Activated CD8-positive, alpha-beta memory T cell treated with anti-CD3 and anti-CD28 coated beads for 24 hours (primary cell): Measurements from ENCODE around the gene SYNM.
"Not testable (repeated sequence)": the region's sequence is repeated elsewhere in the genome, so short reads cannot be mapped to it uniquely, and the experiment has no call there.

ENCODE experiments used
- DNase-seq: peaks from one replicate; pipeline ENCODE4 v3.0.0-alpha.2; 2020

SYNM gene

DNA sequence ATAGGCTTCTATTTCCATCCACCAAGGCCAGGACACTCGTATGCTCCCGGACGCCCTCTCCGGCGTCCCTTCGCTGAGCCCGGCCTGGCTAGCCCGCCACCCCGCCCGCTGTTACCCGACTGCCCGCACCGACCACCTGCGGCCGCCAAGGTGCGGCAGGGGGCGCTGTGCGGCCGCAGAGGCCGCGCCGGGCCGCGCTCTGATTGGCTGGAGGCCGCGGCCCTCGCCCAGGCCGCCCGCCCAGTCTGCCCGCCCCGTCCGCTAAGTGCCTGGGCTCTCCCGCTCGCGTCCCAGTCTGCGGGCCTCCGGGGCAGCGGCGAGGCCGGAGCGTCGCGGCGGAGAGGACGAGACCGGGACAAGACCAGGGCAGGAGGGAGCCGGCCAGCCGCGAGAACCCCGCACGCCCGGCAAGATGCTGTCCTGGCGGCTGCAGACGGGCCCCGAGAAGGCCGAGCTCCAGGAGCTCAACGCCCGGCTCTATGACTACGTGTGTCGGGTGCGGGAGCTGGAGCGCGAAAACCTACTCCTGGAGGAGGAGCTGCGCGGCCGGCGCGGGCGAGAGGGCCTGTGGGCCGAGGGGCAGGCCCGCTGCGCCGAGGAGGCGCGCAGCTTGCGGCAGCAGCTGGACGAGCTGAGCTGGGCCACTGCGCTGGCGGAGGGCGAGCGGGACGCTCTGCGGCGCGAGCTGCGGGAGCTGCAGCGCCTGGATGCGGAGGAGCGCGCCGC lies at the start of gene SYNM:
TSS of gene SYNM (plus strand) at position 293 of the 726 bp plus-strand sequence. CDS start at position 413, 120 bp downstream.
- DNase-seq, result peak; percentile 69

DNA sequence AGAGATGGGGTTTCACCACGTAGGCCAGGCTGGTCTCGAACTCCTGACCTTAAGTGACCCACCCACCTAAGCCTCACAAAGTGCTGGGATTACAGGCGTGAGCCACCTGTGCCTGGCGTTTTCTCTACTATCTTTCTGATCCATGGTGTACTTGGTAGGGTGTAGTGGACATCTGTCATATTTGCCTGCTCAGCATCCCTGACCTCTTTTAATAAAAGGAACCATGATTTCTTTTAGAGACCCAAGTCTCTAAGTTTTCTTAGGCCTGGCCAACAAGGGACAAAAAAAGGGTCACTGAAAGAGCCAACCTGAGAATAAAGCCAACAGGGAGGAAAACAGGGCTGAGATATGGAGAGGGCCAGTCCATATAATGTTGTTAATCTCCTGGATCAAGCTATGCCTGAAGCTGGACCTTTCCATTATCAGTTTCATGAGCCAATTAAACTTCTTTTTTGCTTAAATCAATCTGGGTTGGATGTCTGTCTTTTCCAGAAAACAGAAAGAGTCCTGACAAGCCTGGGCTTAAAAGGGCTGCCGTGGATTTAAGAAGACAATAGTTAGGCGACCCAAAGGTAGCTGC lies 49.2 kb upstream of the SYNM start:
- peak; percentile 3 for DNase-seq

- peak; percentile 37 for DNase-seq
These were observed 47.9 kb upstream of the SYNM start for GRCh38 chr15:99057020-99057419.

DNA sequence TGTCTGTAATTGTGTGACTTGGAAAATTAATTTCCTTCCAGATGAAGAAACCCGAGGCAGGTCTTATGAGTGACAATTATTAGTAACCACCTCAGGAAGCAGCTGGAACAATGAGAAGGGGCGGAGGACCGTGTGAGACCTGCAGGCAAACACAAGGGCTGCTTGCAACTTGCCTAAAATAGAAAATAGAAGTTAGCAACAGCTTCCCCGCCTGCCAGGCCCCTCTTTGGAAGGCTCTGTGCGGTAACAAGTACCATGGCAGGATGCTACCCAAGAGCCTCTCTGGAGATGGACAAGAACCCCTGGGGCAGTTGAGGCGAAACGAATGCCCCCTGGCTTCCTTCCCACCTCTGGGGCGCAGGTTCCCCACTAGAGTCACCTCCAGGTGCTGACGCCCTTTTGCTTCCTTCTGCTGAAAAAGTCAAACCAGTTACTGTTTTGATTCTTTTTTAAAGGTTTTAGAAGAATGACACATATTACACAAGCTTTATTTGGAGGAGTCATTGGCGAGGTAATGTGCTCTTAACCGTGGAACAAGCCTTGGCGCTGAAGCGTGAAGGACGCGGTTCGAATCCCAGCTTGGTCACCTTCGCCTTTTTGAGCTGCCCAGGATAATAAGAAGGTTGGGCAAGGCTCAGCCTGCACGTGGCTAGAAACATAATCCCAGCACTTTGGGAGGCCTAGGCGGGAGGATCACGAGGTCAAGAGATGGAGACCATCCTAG lies 47.0 kb upstream of the SYNM start:
- peak; percentile 53 for DNase-seq

GRCh38 chr15:99058421-99058870 lies 46.4 kb upstream of the SYNM start:
- DNase-seq, result no peak

DNA sequence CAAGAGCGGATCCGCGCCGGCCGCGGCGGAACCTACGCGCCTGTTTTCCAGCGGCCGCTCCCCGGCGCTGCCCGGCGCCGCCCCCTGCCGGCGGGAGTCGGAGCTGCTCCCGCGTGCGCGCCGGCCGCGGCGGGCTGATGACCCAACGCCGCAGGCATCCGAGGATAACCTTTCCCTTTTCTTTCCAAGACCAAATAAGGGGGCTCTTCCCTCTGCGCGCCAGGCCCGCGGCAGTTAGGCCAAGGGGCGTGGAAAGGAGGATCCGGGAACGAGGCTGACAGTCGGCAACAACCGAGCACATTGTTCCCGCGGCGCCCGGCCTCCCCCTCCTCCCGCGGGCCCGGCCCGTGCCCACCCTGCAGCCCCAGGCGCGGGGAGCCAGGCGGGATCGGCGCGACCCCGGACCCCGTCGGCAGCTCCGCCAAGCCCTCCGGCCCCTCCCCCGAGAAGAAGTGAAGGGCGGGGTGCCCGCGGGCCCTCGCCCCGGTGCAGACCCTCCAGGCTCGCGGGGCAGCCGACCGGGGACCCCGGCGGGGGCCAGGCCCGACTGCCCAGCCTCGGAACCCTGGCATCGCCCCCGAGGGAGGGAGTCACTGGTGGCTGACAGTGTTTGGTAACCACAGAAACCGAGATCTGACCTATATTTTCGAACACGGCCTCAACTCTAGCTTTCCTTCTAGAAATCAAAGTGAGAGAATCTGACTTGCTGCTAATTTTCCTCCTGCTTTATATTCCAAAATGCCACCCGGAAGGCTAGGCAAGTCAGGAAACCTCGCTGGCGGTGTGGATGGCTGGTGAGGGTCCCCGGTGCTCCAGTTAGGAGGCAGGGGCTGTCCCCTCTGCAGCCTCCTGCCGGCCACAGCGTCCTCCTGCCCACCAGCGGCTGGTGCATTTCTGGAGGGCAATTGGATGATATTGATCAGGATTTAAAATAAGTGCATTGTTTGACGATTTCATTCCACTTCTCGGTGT lies 45.6 kb upstream of the SYNM start:
- DNase-seq, result peak; percentile 81

DNA sequence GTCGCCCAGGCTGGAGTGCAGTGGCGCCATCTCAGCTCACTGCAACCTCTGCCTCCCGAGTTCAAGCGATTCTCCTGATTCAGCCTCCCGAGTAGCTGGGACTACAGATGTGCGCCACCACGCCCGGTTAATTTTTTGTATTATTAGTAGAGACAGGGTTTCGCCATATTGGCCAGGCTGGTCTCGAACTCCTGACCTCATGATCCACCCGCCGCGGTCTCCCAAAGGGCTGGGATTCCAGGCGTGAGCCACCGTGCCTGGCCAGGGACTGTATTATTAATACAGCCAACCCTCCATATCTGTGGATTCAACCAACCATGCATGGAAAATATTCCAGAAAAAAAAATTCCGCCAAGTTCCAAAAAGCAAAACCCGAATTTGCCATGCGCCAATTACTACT lies 44.7 kb upstream of the SYNM start:
- peak; percentile 24 for DNase-seq

DNA sequence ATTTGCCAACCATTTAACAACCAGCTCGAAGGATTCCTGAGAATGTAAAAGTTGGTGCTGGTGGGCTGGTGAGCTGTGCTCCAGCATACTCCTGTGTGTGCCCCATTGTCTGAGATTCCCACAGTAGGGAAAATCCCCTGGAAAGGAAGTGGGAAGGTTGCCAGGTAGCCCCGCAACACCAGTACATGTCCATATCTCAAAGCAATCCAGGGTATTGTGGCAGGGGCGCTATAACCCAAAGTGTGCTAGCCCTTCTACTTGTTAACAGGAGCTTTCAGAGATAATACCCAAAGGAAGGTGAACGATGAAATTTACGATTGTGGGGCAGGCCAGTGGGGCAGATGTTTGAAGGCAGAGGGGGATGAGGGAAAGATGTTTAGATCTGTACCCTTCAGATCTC lies 42.7 kb upstream of the SYNM start:
- DNase-seq, result peak; percentile 9

DNA sequence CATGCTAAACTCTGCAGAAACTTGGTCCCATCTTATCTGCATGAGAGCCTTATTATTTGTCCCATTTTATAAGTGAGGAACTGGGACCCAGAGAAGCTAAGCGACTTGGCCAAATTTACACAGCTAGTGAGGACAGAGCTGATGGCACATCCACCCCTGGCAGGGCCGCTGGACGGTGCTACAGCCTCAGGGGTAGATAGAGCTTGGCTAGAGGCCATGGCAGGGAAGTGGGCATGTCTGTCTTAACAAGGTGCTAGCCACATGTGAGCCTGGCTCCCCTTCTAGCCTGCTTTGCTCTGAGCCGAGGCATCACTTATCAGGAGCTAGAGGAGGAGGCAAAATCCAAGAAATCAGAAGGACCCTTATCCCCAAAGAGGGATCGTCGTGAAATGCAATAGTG lies 36.7 kb upstream of the SYNM start:
- peak; percentile 24 for DNase-seq

- peak; percentile 13 for DNase-seq
These were observed 34.7 kb upstream of the SYNM start for GRCh38 chr15:99070208-99070607.

- DNase-seq, result peak; percentile 40
These were observed 33.7 kb upstream of the SYNM start for GRCh38 chr15:99071091-99071680.

- no peak for DNase-seq
These were observed 31.7 kb upstream of the SYNM start for GRCh38 chr15:99073008-99073717.

- DNase-seq, result no peak
These were observed 30.4 kb upstream of the SYNM start for GRCh38 chr15:99074446-99074845.

- not testable (repeated sequence) for DNase-seq
These were observed 29.7 kb upstream of the SYNM start for GRCh38 chr15:99075059-99075652.

DNA sequence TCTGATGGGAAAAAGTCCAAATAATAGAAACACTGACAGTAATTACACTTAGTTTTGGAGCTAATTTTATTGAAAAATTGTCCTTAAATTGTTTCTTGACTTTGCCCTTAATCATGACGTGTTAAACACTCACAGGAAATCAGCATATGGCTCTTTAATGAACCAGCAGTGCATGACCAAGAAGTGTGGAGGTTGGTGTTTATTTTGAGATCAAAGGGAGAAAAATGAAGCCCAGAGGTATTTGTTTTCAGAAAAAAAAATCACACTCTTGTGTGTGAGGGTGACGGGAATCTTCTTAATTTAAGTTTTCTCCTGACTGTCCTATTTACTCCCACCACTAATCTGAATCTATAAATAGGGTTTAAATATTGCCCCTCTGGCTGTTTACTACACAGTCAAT lies 28.8 kb upstream of the SYNM start:
- DNase-seq, result no peak

GRCh38 chr15:99076555-99077308 lies 28.1 kb upstream of the SYNM start:
- DNase-seq, result peak; percentile 70

DNA sequence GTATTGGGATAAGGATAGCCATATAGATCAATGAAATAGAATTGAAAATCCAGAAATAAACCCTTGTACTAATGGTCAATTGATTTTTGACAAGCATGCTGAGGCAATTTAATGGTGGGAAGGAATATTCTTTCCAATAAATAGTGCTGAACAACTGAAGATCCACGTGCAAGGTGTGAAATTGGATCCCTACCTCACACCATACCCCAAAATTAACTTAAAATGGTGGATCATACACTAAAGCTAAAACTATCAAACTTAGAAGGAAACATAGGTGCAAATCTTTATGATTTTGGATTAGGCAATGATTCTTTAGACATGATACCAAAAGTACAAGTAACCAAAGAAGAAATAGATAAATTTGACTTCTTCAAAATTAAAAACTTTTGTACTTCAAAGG lies 22.1 kb upstream of the SYNM start:
- no peak for DNase-seq

- peak; percentile 9 for DNase-seq
These were observed 19.9 kb upstream of the SYNM start for GRCh38 chr15:99084965-99085364.

DNA sequence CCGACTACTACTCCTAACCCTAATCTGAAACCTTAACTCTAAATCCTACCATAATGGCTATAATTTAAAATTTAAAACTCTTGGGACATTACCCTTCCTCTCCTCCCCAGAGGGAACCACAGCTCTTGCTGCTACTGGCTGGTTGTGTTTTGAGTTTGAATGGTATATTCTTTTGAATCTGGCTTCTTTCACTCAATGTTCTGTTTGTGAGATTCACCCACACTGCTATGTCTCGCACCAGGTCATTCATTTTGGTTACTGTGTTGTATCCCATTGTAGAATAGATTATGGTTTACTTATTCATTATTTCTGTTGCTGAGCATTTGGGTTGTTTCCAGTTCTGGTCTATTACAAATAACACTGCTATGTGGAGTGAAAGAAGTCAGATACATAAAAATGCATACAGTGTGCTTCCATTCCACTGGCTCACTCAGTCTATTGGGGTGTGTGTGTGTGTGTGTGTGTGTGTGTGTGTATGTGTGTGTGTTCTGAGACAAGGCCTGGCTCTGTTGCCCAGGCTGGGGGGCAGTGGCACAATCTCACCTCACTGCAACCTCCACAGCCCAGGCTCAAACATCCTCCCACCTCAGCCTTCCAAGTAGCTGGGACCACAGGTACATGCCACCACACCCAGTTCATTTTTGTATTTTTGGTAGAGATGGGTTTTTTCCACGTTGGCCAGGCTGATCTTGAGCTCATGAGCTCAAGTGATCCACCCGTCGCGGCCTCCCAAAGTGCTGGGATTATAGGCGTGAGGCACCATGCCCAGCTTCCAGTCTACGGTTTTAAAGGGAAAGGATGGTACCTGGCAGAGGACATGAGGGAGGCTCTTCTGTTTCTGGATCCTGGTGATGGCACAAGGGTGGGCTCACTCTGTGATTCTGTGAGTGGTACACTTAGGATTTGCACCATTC lies 19.2 kb upstream of the SYNM start:
- DNase-seq, result peak; percentile 21
